Stimulated activated CD8-positive, alpha-beta memory T cell treated with anti-CD3 and anti-CD28 coated beads, Interleukin-7, amount 100 ng/mL, for 24 hours (primary cell): ENCODE measurements around the gene KCTD1.

Experiments used
- DNase-seq: peaks from one replicate; pipeline ENCODE4 v3.0.0-alpha.2; 2020; ENCODE audit warnings: low read depth

The KCTD1 gene

DNA sequence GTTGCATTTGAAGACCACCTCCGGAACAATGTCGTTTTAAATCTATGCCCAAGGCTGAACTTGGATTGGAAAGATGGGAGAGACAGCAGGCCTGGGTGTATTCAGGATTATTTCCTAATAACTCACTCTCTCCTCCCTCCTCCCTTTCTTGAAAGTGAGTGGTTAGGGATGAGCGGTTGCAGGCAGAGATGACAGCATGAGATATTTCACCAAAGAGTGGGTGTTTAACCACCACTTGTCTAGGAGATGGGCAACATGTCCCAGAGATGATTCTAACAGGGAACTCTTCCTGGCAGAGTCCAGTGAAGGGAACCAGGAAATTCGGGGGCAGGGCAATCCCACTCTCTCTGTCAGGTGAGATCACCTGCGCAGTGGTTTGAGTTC lies 123.2 kb downstream of the KCTD1 start:
- no peak for DNase-seq

DNA sequence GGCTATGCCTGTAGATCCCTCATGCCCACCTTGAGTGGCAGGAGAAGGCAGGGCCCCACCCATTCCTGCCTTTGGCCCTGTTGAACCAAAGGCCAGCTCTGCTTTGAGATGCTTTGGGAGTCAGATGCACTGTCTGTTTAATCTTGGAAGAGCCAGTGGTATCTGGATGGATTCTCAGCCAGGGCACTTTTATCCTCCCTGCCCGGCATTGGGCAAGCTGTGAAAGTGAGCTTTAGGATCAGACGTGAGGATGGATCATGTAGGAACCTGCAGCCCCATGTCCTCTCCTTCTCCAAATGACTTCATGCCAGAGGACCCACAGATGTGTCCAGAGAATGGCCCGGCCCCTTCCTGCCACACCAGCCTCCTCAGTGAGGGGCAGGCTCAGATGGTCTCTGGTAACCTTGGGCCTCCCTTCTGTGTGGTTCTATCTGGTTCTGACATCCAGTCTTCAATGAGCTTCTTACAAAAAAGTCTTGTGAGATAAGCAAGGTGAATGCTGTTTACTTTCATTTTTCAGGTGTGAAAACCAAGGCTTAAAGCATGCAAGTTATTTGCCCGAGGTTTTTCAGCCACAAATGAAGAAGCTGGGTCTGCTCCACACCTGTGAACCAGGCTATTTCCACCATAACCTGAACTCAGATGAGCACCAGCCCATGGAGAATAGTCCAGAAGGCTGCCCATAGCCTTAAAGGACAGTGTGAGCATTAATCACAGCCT lies 123.8 kb downstream of the KCTD1 start:
- no peak for DNase-seq

DNA sequence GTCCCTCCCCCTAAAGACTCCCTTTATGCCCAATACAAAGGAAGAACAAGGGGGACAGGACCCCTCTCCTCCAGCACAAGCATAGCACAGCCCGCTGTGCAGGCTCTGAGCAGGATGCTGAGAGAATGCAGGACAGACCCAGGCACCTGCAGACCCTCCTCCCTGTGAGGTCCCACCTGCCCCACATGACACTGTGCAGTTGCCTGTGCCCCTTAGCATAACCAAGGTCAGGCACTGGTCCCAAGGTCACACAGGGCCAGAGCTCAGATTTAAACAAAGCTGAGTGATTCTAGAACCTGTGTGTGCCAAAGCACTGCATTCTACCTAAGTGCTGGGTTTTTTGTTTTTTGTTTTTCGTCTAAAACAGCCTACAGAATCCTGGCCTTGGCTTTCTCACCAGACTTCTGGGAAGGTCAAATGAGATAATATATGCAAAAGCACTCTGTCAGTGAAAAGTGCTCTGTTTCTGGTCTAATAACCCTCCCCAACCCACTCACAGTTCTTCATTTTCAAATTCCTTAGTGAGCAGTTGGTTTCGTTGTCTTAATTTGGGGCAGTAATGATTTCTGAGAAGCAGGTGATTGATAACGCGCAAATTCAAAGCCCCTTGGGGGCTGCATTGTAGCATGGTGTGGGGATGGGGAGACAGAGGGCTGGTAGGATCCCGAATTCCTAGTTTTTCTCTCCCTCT lies 125.7 kb downstream of the KCTD1 start:
- no peak for DNase-seq

DNA sequence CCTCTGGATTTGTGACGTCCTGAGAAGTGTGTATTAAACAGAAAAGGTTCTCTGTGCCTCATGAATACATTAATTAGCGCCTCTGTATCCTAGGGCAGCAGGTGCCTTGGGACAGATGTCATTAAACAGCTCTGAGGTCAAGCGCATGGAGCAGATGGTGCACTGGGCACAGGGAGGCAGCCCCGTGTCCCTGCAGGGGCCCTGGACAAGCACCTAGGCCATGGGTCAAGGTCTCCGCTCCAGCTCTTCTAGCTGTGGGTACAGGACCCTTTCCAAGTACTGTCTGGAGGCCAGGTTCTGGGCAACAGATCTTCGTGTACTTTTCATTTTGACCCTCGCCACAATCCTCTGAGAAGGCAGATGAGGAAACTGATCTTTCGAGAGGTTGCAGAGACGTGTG lies 126.4 kb downstream of the KCTD1 start:
- DNase-seq, result no peak

DNA sequence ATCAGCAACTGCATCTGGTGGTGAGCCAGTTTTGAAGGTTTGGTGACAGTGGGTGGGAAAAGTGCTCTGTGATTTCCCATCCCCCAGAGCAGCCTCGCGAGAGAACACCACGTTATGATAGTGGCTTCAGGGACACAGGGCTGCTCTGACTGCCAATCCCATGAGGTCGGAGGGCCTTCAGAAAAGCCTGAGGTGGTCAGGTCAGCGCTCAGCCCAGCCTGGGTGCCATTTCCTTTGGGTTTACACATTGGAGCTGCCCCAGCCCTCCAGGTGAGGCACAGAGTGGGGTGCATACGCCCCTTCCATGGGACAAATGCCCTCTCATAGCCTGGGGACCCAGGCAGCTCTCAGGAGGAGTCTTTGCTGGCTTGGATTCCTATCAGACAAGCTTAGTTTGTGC lies 126.8 kb downstream of the KCTD1 start:
- no peak for DNase-seq

DNA sequence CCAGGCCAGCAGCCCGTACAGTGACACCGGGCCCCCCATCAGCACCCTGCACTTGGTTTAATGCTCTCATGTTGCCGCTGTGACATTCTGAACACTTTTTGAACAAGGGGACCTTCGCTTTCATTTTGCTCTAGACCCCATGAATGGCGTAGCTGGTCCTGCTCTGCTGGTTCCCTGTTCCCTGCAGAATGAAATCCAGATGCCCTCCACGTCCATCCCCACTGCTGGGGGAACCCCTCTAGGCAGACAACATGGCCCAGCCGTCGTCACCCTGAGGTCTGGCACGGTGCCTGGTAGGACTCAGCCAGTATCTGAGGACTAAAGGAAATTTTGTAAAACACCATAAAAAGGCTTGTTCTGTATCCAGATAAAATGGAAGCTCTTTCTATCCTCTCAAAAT lies 128.6 kb downstream of the KCTD1 start:
- no peak for DNase-seq

DNA sequence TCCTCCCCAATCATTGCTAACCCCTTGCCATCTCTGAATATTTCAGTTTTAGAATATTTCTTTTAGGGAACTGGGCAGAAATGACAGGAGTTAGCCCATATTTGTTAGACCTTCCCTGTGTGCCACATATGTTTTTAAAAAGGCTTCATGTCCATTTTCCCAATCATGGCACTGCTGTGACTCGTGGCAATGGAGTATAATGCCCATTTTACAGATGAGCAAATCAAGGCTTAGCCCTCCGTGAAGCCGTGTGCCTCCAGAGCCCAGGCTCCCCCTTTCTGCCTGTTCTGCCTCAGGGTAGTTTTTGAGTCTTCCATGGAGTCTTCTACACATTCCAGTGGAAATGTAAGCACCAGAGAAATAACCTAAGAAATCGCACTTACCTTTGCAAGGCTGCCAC lies 130.1 kb downstream of the KCTD1 start:
- no peak for DNase-seq

DNA sequence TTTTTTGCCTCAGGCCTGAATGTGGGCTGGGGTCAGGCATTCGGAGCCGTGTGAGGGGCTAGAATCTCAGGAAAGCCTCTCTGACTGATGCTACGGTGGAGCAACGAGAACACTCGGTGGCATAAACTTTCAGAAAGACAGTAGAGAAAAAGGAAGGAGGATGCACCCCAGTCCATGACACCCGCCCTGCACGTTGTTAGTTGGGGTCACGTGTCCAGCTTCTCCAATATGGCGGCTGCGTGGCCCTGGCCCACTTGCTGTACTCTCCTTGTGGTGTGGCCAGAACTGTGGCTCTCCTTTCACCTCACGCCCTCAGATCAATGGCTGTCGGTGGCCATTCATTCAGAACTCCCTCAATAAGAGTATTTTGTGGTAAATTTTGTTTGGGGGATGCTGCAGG lies 131.2 kb downstream of the KCTD1 start:
- DNase-seq, result no peak

DNA sequence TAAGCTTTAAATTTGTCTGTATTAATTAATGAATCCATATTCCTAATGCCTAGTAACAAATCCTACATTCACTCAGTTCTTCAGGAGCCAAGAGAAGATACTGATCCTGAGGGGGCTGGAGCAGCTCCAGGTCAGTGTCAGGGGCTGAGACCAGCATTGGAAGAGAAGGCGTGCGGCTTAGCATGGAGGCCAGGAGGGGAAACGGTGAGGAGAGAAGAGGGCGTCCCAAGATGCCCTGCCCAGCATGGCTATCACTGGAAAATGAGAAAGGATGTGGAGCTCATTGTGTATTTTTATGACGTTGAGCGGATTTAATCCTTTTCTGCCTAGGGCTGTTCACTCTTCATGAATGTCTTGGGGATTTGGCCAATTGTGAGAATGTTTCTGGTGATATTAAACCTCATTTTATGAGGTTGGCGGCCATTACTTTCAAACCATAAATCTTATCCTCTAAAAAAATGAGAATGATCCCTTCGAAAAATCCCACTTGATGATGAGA lies 131.7 kb downstream of the KCTD1 start:
- DNase-seq, result no peak

DNA sequence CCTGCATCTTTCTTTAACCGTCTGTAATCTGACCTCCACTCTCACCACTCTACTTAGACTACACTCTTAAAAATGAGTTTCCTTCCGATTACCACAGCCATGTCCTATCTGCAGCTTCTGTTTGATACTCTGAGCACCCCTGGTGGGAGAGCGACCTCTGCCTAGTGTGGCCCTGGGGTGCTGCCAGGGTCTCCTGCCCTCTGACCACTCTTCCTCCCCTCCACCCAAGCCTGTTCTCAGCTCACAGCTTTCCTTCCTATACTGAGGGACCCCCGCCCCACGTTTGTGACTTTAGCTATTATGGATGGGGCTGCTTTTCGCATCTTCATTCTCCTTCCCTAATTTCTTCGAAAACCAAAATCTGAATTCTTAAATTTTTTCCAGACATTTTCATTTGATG lies 132.7 kb downstream of the KCTD1 start:
- no peak for DNase-seq

DNA sequence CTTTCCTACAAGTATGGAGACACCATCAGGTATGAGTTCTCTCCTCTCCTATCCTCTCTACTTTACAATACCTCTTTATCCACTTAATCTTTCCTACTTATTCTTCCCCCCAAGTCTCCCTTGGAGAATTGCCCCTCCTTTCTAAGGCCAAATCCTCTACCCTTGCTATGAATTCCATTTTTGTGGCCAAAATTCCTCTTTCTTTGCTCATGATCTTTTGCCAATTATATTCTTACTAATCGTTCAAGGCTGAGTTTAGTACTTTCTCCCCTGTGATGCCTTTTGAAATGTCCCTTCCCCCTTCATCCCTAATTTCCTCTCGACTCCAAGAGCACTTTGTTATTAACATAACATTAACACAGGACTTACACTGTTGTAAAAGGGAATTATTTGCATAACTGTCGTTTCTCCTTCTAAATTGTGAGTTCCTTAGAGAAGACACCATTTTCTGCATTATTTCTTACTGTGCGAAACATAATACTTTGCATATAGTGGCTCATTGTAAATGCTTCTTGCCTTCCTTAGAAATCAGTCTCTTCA lies 133.4 kb downstream of the KCTD1 start:
- no peak for DNase-seq

DNA sequence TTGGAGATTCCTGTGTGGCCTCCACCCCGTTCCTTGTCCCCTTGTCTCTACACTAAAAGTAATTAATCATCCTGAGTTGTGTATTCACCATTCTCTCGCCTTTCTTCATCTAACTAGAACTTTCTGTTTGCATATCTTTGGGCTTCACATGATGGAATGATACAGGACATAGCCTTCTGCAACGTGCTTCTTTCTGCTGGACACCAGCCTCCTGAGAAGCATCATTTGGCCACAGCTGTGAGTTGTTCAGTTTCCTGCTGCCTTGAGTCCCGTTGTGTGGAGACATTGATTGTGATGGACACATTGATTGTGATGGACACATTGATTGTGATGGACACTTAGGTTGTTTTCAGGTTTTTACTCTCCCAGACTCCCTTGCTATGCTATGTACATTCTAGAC lies 139.3 kb downstream of the KCTD1 start:
- no peak for DNase-seq

DNA sequence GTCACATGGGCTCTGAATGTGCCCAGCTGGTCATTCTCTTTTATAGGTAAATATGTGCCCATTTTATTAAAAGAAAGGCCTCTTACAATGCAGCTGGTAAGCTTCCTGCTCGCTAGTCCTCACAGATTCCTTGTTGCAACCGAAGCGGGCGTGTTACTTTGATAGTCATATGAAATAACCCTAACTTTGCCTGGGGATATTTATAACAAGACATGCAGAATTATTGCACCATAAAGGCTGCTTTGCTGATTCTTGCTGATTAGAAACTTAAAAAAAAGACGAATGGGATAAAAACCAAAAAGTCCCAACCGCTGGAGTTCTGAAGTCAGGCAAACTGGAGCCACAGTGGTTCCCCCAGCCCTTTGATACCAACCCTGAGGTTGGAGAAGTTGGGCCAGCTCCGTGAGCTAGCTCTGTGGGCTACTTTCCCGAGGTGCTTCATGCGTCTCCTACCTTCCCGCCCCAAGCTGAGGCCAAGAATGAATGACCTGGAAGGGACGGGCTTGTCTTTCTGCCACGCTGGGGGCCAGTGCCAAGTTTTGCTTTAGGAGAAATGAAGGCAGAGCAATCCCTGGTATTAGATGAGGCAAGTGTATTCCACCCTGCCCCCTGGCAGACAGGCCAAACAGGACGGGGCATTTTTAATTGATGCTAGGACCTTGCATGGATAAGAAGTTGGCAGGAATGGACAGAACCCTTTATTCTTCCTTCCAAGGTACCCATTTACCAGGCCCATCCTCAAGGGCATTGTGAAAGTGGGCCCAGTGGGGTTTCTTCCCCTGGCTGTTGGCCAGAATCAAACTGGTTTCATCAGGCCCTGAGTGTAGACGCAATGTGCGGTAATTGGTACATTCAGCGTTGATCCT lies 140.4 kb downstream of the KCTD1 start:
- no peak for DNase-seq

DNA sequence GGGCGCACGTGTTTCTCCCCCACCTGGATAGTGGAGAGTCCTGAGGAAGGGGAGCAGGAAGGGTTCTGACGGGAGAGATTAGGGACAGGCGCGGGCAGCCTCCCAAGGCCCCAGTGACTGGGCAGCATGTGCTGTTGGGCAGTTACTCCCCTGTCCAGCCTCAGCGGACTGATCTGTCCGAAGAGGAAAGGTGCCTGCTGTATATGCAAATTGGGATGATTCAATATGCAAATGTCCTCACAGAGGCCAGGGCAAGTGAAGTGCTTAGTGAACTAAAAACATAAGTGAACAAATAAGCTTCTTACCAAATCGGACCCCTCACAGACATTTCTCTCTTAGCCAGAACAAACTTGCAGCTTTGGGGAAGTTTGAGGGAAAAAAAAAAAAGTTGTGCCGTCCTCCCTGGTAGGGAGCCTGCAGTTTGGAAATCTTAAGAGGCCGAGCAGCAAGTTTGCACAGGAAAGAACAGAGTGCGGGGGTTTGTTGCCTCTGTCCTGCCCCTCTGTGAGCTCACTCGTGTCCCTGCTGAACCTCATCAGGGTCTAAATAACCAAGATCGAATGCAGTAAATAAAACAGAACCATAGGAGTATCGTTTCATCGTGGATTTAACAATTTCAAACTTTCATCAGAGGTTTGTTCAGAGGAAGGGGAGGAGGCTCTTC lies 141.4 kb downstream of the KCTD1 start:
- DNase-seq, result no peak

DNA sequence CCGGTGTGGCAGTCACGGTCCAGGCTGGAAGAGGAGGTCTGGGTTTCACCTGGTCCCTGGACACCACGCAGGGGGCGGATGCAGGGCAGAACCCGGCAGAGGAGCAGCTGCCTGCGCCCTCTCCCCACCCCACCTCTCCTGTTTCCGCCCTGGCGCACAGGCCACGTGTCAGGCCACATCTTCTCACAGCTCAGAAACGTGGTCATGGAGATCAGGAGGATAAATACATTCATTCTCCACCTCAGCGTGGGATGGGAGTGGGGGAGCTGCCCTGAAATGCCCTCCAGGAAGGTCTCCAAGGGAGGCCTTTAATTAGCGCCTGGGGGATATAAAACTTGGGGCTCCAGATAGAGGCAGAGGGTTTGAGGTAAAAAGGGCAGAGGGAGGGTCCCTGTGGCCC lies 142.0 kb downstream of the KCTD1 start:
- DNase-seq, result no peak

DNA sequence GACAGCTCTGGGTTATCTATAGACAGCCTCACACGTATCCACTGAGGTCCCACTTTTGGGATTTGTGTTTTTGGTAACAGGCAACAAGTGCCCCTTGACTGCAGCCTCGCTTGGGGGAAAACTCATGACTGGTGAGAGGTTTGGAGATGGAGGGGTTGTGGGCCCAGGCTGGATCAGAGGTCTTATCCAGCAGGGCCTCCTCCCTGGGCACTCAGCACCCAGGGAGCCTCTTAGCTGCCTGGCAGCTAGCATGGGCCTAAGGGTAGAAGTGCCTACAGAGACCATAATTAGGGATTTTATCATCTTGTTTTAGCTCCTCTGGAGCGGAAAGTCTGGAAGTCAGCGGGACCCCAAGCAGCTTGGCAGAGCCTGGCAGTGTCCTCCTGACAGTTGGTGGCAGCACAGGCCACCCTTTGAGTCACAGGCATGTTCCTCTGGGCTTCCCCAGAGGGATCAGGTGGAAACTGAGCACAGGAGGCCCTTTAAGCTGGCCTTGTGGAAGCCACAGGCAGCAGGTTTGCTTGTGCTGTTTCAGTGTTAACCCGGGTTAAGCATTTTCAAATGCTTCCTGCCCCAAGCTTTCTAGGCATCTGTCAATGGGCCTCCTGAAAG lies 143.1 kb downstream of the KCTD1 start:
- DNase-seq, result no peak
